ENCODE results near the gene CD22. TPM values are rescaled to one million over a fixed set of nuclear protein-coding genes. Genes with fewer than 3 reads are reported as not detected.

The CD22 gene
- total RNA-seq, 4 donors from 2014 or later, result 3.2 to 11.7 (median 6.2) TPM; not detected in 1

DNA sequence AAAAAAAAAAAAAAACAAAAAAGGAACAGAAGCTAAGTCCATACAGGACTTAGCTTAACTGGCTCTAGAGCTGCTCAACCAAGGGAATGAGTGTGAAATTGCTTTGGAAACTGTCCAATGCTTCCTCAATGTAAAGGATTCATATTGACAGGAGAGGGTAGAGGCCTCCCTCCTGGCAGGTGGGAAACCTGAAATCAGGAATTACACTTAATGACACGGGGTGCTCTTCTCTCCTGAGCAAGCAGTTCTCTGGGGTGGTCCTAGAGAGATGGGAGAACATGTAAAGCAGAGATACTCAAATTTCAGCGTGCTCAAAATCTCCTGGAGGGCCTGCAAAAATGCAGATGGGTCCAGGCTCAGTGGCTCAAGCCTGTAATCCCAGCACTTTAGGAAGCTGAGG lies 40.7 kb upstream of the CD22 start:
- TF ChIP-seq, protein P1, sequence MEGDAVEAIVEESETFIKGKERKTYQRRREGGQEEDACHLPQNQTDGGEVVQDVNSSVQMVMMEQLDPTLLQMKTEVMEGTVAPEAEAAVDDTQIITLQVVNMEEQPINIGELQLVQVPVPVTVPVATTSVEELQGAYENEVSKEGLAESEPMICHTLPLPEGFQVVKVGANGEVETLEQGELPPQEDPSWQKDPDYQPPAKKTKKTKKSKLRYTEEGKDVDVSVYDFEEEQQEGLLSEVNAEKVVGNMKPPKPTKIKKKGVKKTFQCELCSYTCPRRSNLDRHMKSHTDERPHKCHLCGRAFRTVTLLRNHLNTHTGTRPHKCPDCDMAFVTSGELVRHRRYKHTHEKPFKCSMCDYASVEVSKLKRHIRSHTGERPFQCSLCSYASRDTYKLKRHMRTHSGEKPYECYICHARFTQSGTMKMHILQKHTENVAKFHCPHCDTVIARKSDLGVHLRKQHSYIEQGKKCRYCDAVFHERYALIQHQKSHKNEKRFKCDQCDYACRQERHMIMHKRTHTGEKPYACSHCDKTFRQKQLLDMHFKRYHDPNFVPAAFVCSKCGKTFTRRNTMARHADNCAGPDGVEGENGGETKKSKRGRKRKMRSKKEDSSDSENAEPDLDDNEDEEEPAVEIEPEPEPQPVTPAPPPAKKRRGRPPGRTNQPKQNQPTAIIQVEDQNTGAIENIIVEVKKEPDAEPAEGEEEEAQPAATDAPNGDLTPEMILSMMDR (IDR thresholded peaks at IDR 0.05; ENCODE audit: low read depth), result no peak

DNA sequence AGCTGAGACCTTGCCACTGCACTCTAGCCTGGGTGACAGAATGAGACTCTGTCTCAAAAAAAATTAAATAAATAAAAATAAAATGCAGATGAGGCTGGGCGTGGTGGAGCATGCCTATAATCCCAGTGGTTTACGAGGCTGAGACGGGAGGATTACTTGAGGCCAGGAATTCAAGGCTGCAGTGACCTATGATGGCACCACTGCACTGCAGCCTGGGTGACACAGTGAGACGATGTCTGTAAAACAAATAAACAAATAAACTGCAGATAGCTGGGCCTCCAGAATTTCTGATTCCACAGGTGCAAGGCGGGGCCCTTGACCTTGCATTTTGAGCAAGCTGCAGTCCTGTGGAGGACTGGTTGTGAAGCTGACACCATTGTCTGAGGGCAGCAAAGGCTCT lies 40.1 kb upstream of the CD22 start:
- TF ChIP-seq, protein P1 (IDR thresholded peaks at IDR 0.05; ENCODE audit: low read depth), result no peak

DNA sequence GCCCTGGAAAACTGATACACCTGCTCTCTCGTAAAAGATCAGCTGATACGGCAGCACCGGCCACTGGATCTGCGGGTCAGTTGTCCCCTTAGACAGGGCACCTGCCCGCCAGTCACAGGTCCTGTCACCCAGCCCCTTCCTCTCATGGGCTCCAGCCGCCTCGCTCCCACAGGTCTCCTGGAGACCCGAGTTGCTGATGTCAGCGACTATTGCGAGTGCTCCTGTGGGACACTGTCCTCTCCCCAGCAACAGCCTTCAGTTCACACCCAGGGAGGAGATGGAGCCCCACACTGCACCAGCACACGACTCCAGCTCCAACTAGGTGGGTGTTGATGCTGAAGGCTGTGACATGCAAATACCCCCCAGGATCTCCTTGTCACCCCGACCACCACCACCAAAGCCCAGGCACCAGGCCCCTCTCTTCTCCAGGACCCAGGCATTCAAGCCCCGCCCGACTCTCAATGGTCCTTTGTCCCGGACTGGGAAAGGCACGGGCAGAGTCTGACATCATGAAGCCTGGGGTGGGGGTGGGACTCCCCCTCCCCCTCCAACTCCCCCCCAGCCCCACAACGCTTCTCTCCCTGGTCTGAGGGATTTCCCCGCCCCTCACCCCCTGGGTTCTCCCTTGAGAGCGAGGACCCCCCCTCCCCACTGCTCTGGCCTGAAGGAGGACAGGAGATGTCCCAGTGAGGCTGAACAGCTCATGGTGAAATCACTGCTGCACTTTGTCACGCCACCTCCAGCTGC lies 38.4 kb upstream of the CD22 start:
- TF ChIP-seq, protein P1 (IDR thresholded peaks at IDR 0.05; ENCODE audit: low read depth), result no peak

DNA sequence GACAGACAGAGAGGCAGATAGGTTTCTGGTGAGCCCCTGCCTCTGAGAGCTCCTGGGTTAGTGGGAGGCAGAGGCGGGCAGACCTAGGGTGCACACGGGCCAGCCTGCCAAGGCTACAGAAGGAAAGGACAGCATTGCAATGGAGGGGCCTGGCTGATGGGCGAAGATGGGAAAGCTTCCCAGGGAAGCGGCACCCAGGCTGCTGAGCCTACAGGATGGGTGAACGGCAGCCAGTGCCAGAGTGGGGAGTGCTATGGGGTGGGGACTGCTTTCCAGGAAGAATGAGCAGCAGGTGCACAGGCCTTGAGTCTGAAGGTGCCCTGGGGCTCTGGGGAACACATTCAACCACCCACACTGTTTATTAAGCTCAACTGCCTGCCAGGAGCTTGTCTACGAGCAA lies 37.7 kb upstream of the CD22 start:
- TF ChIP-seq, protein P1 (IDR thresholded peaks at IDR 0.05; ENCODE audit: low read depth), result no peak

DNA sequence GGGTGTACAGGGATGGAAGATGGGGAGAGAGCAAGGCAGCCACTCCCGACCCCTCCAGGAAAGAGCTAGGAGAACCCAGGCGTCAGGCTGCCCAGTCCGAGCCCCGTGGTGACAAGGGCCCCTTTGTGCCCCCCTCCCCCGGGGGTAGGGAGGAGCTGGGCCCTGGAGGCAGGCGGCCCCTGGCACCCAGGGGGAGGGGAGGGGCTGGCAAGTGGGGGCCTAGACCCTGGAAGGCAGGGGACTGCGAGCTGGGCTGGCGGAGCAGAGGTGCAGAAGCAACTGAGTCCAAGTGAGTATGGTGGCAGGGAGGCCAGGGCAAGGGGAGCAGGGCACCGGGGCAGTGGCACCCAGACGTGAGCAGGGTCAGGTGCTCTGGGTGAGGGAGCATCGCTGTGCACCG lies 37.1 kb upstream of the CD22 start, which contains the start of gene MAG:
Gene MAG, plus strand, starts transcription at position 246 of the 400 bp plus-strand sequence. CDS start 3,248 bp downstream, outside the sequence.
- TF ChIP-seq, protein P1 (IDR thresholded peaks at IDR 0.05; ENCODE audit: low read depth), result no peak

DNA sequence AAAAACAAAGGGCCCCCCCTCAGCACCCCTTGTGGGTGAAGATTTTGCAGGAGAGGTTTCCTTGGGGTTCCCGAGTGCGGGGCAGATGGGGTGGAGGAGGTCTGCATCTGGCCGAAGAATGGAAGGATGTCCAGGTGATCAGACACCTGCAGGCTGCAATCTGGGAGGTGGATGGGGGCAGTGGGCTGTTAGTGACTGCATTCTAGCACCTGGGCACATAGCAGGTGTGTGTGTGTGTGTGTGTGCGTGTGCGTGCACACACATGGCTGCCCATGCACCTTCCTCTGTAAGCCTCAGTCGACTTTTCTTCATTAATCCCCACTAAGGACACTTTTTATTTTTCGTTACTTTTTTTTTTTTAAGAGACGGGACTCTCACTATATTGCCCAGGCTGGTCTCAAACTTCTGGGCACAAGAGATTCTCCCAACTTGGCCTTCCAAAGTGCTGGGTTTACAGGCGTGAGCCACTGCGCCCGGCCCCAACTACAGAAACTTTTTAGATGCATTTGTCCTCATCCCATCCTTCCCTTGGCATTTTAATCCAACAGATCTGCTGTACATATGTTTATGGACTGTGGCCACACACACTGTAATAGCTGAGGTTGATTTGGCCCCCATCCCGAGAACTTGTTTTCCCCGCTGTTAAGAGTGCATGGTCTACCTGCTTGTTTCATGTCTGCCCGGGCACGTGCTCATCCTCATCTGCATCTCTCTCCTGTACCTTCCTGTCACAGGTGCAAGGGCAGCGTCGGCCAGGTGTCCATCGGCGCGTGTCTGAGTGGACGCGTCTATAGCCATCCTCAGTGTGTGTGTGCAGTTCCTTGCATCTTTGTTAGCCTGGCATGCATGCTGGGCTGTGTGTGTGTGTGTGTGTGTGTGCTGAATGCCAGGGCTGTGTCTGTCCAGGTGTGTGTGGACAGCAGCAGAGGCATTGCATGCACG lies 36.3 kb upstream of the CD22 start:
- TF ChIP-seq, protein P1 (IDR thresholded peaks at IDR 0.05; ENCODE audit: low read depth), result no peak

DNA sequence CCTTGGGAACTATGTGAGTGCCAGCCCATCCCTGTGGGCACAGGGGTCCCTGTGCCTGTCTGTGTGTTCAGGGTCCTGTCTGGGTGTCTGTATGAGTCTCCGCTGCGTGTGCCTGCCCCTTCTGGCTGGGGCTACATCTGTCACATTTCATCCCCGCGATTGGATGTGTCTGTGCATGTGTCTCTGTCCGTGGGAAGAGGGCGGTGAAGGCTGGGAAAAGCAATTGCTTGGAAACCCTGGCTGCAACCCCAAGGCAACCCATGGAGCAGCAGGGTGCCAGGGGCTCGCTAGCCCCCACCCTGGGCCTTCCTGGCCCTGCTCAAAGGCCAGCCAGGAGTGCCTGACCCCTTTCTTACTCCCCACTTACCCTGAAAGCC lies 35.6 kb upstream of the CD22 start:
- TF ChIP-seq, protein P1 (IDR thresholded peaks at IDR 0.05; ENCODE audit: low read depth), result no peak
